NCI-H187 (cell line): ENCODE data around the gene C6orf132.

Experiments
- DNase-seq, 2 experiments: peaks; one replicate each; lab custom pipeline; 2025; lab: John Stamatoyannopoulos, UW

The C6orf132 gene

GRCh38 chr6:42104095-42104803 lies 38.2 kb downstream of the C6orf132 start:
- DNase-seq = no peak

- no peak for DNase-seq
These were observed 38.7 kb downstream of the C6orf132 start for GRCh38 chr6:42103753-42104094.

- no peak for DNase-seq
These were observed 39.2 kb downstream of the C6orf132 start for GRCh38 chr6:42103216-42103615.

- DNase-seq = no peak
These were observed 41.2 kb downstream of the C6orf132 start for GRCh38 chr6:42101186-42101657.

GRCh38 chr6:42100029-42100901 lies 42.2 kb downstream of the C6orf132 start:
- no peak for DNase-seq

GRCh38 chr6:42099340-42100028 lies 42.9 kb downstream of the C6orf132 start:
- no peak for DNase-seq

GRCh38 chr6:42095776-42096541 lies 46.5 kb downstream of the C6orf132 start:
- no peak for DNase-seq

GRCh38 chr6:42095094-42095493 lies 47.3 kb downstream of the C6orf132 start:
- DNase-seq = no peak

- DNase-seq = no peak
These were observed 48.7 kb downstream of the C6orf132 start for GRCh38 chr6:42093582-42094329.

GRCh38 chr6:42091718-42092023 lies 50.7 kb downstream of the C6orf132 start:
- no peak for DNase-seq

GRCh38 chr6:42090819-42091717 lies 51.4 kb downstream of the C6orf132 start:
- DNase-seq = no peak

- DNase-seq = no peak
These were observed 54.3 kb downstream of the C6orf132 start for GRCh38 chr6:42088101-42088591.

GRCh38 chr6:42086046-42087035 lies 56.1 kb downstream of the C6orf132 start:
- DNase-seq = no peak

- no peak for DNase-seq
These were observed 57.5 kb downstream of the C6orf132 start for GRCh38 chr6:42084889-42085288.

- no peak for DNase-seq
These were observed 58.9 kb downstream of the C6orf132 start for GRCh38 chr6:42083530-42083929.

GRCh38 chr6:42079941-42080464 lies 62.4 kb downstream of the C6orf132 start:
- no peak for DNase-seq

- DNase-seq = no peak
These were observed 64.0 kb downstream of the C6orf132 start for GRCh38 chr6:42078386-42078785.

- DNase-seq = peak; percentile 56
These were observed 67.1 kb downstream of the C6orf132 start for GRCh38 chr6:42075159-42075838.
